Left forelimb (tissue), 1 donor: ENCODE data around the gene COG5.
"Not testable (repeated sequence)": the region's sequence is repeated elsewhere in the genome, so short reads cannot be mapped to it uniquely, and the experiment has no call there.

ENCODE experiments used
- DNase-seq: peaks from one replicate; pipeline ENCODE4 v3.0.0-alpha.2; 2018; ENCODE audit warnings: low spot score

COG5 gene

GRCh38 chr7:107228291-107228690 is 335.4 kb downstream of the COG5 start:
- DNase-seq = no peak

DNA sequence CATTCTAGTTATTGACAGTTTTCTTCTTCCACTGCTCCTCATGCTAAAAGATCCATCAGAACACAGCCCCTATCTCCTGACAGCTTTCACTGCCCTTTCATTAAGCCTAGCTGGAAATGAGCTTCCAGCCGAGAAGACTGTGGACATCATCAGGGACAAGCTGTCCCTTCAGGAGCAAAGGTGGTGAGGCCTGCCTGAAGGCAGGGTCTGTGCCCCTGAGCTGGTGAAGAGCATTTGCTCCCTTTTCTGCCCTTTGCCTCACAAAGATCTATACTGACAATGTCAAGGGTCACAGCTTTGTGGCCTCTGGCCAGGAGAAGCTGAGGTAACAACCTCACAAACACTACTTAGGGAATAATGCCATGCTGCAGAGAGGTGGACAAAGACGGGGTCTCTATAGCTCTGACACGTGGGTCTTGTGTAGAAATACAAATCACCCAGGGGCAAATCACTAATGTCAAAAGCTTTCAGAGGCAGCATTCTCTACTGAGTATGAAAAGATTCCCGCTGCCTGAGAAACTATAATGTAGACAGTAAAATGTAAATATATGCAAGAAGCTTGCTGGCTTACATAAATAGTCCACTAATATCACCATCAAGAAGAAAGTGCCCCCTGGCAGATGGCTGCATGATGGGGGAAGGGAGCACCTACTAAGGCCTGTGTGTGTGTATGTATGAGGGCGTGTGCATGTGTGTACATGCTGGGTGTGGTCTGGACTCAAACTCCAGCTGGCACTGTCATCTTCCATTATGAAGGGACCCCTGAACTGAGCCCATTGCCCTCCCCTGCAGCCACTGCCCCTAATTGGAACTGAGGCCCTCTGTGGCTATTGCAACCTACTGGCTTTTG is 339.1 kb downstream of the COG5 start:
- no peak for DNase-seq

- not testable (repeated sequence) for DNase-seq
These were observed 342.9 kb downstream of the COG5 start for GRCh38 chr7:107220806-107221205.

DNA sequence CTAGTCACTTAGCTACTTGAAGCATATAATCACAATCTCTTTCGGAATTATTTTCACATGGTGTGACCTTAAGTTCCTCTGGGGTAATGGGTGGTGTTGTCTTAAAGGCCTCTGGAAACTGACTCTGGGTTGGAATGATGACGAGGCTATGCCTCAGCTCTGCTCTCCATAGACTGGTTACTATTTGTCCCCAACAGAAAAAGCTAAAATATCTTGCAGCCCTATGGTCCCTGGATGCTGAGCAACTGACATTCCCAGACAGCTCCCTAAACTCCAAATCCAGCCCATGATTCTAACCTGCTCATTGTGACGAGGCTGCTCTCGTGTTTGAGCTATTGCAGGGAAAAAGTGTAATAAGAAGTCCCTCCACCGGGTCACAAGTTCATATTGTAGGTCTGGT is 343.4 kb downstream of the COG5 start:
- DNase-seq = no peak

GRCh38 chr7:107219563-107220244 is 344.0 kb downstream of the COG5 start:
- DNase-seq = no peak

DNA sequence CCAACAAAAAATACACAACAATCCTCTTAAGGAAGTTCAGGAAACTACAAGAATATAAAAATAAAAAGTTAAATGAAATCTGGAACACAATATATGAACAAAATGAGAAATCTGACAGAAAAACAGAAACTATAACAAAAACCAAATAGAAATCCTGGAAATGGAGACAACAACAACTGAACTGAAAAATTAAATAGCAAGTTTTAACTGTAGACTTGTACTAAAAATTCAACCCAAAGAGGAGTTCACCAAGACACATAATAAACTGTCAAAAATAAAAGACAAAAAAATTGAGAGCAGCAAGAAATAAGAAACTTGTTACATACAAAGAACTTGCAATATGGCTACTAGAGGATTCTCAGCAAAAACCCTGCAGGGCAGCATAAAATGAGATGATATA is 349.8 kb downstream of the COG5 start:
- no peak for DNase-seq

DNA sequence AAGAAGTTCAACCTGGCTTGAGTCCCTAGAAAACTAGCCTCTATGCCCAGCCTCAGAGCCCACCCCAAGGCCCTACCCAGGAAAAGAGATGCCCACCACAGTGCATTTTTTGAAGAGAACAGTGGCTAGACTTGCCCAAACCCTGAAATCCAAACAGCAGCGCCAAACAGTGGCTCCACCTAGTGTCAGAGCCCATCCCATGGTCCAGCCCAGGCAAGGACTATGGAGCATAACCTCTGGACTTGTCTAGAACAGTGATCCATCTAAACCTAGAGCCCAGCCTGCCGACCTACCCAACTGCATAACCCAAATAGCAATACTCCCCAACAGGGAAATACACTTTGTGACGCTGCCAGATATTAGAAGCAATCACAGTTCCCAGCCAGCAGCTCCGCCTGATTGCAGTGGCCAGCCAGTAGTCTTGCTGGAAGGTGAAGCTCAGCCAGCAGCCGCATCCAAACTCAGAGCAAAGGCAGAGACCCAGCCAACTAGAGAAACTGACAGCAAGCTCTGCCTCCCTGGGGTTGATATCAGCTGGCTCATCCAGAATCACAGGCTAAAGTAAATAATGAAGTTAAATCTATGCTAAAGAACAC is 350.4 kb downstream of the COG5 start:
- DNase-seq = no peak

GRCh38 chr7:107212725-107213124 is 351.0 kb downstream of the COG5 start:
- DNase-seq = no peak

- DNase-seq = no peak
These were observed 353.3 kb downstream of the COG5 start for GRCh38 chr7:107210400-107210799.

- no peak for DNase-seq
These were observed 354.2 kb downstream of the COG5 start for GRCh38 chr7:107209565-107209964.

GRCh38 chr7:107208563-107208962 is 355.2 kb downstream of the COG5 start:
- DNase-seq = no peak

DNA sequence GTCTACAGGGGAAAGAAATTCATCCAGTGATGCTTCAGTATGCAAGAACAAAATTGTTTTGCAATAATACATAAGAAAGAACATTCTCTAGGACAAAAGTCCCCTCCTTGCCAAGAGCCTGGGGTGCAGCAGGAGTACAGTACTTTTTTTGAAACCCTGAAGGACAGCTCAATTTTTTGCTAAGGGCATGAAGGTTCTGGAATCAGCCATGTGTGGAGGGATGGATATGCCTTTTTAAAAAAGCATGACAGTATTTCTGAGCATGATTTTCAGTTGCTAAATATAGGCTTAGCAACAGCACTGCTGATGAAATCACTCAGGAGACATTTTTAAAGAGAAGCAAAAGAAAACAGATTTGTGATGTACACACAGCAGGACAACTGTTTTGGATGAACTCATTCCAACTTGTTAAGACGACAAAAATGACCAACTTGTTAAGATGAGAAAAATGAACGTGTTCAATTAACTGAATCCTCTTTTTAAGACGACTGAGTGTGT is 355.6 kb downstream of the COG5 start:
- no peak for DNase-seq

DNA sequence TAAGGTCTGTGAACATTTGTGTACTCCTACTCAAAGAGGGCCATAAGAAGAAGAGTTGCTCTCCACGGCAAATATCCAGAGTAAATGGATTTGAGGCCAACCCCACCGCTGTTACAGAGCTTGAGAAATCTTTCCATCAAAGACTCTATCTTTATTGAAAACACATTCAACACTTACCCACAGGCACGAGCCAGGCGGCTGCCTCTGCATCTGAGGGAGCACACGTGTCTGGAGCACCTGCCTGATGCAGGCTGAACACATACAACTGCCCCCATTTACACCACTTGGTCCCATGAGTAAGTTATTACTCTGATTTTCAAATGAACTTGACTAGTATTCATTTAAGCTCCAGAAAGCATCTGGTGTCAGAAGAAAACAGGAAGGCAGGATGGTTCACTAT is 356.3 kb downstream of the COG5 start:
- DNase-seq = no peak

- no peak for DNase-seq
These were observed 357.0 kb downstream of the COG5 start for GRCh38 chr7:107206706-107207105.

DNA sequence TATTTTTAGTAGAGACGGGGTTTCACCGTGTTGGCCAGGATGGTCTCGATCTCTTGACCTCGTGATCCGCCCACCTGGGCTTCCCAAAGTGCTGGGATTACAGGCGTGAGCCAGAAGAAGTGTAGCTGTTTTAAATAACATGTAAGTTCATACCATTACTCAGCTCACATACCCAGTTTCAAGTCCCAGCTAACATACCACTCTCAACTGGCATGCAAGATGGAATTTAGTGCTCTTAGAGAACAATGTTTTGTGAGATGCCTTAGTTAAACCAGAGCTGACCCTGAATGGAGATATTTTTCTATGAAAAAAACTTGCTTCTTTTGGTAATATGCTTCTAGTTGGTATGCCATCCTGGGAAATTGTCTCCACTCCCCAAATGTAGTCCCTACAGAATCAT is 357.6 kb downstream of the COG5 start:
- DNase-seq = no peak

GRCh38 chr7:107203607-107204006 is 360.1 kb downstream of the COG5 start:
- no peak for DNase-seq

- DNase-seq = no peak
These were observed 361.8 kb downstream of the COG5 start for GRCh38 chr7:107201795-107202450.

- DNase-seq = no peak
These were observed 366.7 kb downstream of the COG5 start for GRCh38 chr7:107196834-107197610.

- DNase-seq = no peak
These were observed 369.7 kb downstream of the COG5 start for GRCh38 chr7:107194052-107194451.

DNA sequence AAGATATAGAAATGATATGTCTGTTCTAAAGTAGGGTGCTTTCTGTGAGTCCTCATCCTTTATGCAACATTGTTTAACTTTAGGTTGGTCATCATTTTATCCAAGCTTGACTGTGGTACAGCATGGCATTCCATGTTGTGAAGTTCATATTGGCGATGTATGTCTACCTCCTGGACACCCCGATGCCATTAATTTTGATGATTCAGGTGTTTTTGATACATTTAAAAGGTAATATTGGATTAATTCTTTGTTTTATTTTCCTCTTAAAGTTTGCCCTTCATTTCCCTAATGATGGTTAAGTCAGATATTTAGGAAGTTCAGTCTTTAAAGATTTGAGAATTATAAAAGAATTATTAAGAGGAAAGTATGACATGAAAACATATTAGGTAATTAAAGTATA is 373.6 kb downstream of the COG5 start:
- no peak for DNase-seq

DNA sequence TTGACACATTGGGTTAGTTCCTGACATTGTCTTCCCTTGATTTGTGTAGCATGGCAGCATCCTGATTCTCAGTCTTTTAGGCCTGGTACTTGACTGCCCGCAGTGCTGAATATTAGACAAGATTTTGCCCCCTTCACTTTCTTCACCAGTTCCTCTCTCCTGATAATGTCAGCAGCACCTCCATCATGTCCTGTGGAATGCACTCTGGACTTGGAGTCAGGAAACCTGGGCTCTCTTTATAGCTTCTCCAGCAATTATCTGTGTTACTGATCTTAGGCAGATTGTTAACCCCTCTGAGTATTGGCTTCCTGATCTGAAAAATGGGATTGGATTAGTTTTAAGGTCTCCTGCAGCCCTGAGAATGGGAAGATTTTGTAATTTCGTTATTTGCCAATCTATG is 375.9 kb downstream of the COG5 start:
- DNase-seq = no peak

GRCh38 chr7:107186240-107186639 is 377.5 kb downstream of the COG5 start:
- DNase-seq = no peak
